NCI-H1105 (cell line): ENCODE data around the gene ITPKB.

Experiments
- DNase-seq: peaks from one replicate; lab custom pipeline; 2025; lab: John Stamatoyannopoulos, UW

The ITPKB gene

GRCh38 chr1:226704169-226704937, 34.7 kb downstream of the ITPKB start:
- DNase-seq: no peak

GRCh38 chr1:226702957-226703831, 35.9 kb downstream of the ITPKB start:
- DNase-seq: peak; percentile 38

- DNase-seq: no peak
Measured at GRCh38 chr1:226702318-226702956, 36.6 kb downstream of the ITPKB start.

GRCh38 chr1:226700861-226701260, 38.2 kb downstream of the ITPKB start:
- no peak for DNase-seq

GRCh38 chr1:226699166-226699565, 39.9 kb downstream of the ITPKB start:
- DNase-seq: no peak

GRCh38 chr1:226698659-226699058, 40.4 kb downstream of the ITPKB start:
- no peak for DNase-seq

GRCh38 chr1:226697929-226698544, 41.0 kb downstream of the ITPKB start:
- DNase-seq: no peak

- DNase-seq: no peak
Measured at GRCh38 chr1:226697151-226697928, 41.7 kb downstream of the ITPKB start.

GRCh38 chr1:226696547-226696946, 42.5 kb downstream of the ITPKB start:
- DNase-seq: no peak

GRCh38 chr1:226695335-226695900, 43.7 kb downstream of the ITPKB start:
- DNase-seq: no peak

- DNase-seq: no peak
Measured at GRCh38 chr1:226692823-226693222, 46.3 kb downstream of the ITPKB start.

- no peak for DNase-seq
Measured at GRCh38 chr1:226692051-226692792, 46.9 kb downstream of the ITPKB start.

GRCh38 chr1:226691247-226691646, 47.8 kb downstream of the ITPKB start:
- no peak for DNase-seq

- no peak for DNase-seq
Measured at GRCh38 chr1:226690460-226690982, 48.6 kb downstream of the ITPKB start.

GRCh38 chr1:226688808-226689207, 50.3 kb downstream of the ITPKB start:
- DNase-seq: no peak

- no peak for DNase-seq
Measured at GRCh38 chr1:226688056-226688748, 50.9 kb downstream of the ITPKB start.

GRCh38 chr1:226687426-226687825, 51.7 kb downstream of the ITPKB start:
- no peak for DNase-seq

GRCh38 chr1:226686440-226687425, 52.3 kb downstream of the ITPKB start:
- DNase-seq: no peak
